GM19324 (cell line): ENCODE measurements around the gene PCDHB14.

Experiments used
- ATAC-seq: cut with Tn5 transposase; IDR thresholded peaks from one replicate; pipeline ENCODE4 v1.9.1; 2021; ENCODE audit warnings: mild to moderate bottlenecking, moderate library complexity; ENCODE audit not compliant: unreplicated experiment, low FRiP score

PCDHB14 gene

DNA sequence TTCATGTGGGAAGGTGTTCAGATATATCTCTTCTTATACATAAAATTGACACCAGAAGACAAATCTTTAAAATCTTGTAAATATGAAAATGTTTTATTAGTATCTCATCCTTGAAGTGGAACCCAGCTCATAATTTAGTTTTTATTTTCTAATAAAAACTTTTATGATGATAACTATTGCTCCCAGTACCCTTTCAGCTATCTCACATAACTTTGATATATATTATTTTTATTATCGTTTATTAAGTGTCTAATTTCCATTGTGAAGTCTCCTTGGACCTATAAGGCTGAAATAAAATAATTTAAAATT is 38.0 kb downstream of the PCDHB14 start:
- ATAC-seq, result no peak

DNA sequence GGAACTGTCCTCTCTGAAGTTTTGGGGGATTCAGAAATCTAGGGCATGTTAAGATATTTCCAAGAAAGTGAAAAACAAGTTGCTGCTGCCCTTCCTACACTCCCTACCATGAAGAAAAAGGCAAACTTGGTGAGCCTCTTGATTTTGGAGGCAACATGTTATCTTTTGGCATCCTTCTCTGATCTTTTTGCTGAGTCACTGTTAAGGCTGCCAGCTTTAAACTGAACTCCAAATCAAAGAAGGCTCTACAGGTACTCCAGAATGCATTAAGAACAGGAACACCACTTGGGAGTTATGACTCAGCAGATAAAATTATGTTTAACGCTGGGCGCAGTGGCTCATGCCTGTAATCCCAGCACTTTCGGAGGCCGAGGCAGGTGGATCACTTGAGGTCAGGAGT is 46.1 kb downstream of the PCDHB14 start:
- ATAC-seq, result no peak

DNA sequence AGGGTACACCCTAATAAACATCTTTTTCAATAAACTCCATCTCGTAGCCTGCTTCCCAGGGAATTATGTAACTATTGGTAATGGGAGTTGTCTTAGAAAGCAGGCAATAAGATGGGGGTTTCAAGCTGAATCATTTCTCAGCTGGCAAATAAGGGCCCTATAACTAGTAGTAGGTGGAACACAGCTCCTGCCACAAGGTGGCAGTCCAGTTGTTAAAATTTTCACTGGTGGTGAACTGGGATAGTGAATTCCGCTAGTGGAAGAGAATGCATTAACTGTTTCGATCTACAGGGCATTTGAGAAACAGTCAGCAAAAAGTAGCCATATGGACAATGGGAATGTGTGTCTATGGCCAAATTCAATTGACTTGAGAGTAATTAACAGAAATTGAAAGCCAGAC is 49.8 kb downstream of the PCDHB14 start:
- no peak for ATAC-seq
